Rectal smooth muscle tissue (tissue), 1 donor: ENCODE results near the gene ZNF593.
A peak's percentile ranks its signal among the peaks of the same experiment; 100 is the strongest.

Experiments
- H3K27ac ChIP-seq: one replicate; pipeline ENCODE4 v1.7.0; 2013; ENCODE audit warnings: low read depth, low read length, inconsistent platforms
- H3K27me3 ChIP-seq: one replicate; pipeline ENCODE4 v1.7.0; 2013; ENCODE audit warnings: low read length; ENCODE audit not compliant: control insufficient read depth, insufficient read depth
- H3K36me3 ChIP-seq: one replicate; pipeline ENCODE4 v1.7.0; 2013; ENCODE audit warnings: low read length; ENCODE audit not compliant: control insufficient read depth, insufficient read depth
- H3K4me1 ChIP-seq: one replicate; pipeline ENCODE4 v1.7.0; 2013; ENCODE audit warnings: low read length; ENCODE audit not compliant: control insufficient read depth, insufficient read depth
- H3K4me3 ChIP-seq: one replicate; pipeline ENCODE4 v1.7.0; 2013; ENCODE audit warnings: low read length
- H3K9ac ChIP-seq: one replicate; pipeline ENCODE4 v1.7.0; 2013; ENCODE audit warnings: low read length

ZNF593 gene

GRCh38 chr1:26166719-26167281 lies 2.9 kb upstream of the ZNF593 start:
- no peak overlapping the region for H3K4me3 ChIP-seq
- peaks cover 5% of the 10 kb centered on the region for H3K4me1 ChIP-seq
- no peaks in the 10 kb centered on the region for H3K36me3 ChIP-seq
- no peak overlapping the region for H3K9ac ChIP-seq
- H3K27ac ChIP-seq: no peak overlapping the region
- H3K27me3 ChIP-seq: no peaks in the 10 kb centered on the region

GRCh38 chr1:26168410-26169197 lies 1.1 kb upstream of the ZNF593 start, which contains the start of gene C1orf232:
Gene C1orf232 (minus strand): TSS chr1:26168963. CDS start chr1:26168499, 464 bp downstream.
- Histone ChIP-seq H3K36me3 (no peaks in the 10 kb centered on the region), H3K9ac (peak within 1 kb of the TSS; percentile 83), H3K4me3 (peak within 1 kb of the TSS; percentile 76), H3K27ac (peak within 1 kb of the TSS; percentile 56), H3K27me3 (no peaks in the 10 kb centered on the region), H3K4me1 (peaks cover 5% of the 10 kb centered on the region)

- H3K36me3 ChIP-seq: no peaks in the 10 kb centered on the region
- H3K27me3 ChIP-seq: no peaks in the 10 kb centered on the region
- H3K4me3 ChIP-seq: no peak overlapping the region
- peak overlapping the region; percentile 56 for H3K27ac ChIP-seq
- H3K4me1 ChIP-seq: peaks cover 5% of the 10 kb centered on the region
- H3K9ac ChIP-seq: no peak overlapping the region
These were observed 532 bp upstream of the ZNF593 start for GRCh38 chr1:26169198-26169554.

- peaks cover 5% of the 10 kb centered on the region for H3K4me1 ChIP-seq
- H3K27ac ChIP-seq: no peak overlapping the region
- H3K9ac ChIP-seq: no peak overlapping the region
- no peaks in the 10 kb centered on the region for H3K36me3 ChIP-seq
- H3K27me3 ChIP-seq: no peaks in the 10 kb centered on the region
- H3K4me3 ChIP-seq: peak overlapping the region; percentile 76
These were observed 739 bp downstream of the ZNF593 start for GRCh38 chr1:26170472-26170821.

- H3K4me3 ChIP-seq: peak within 1 kb of the TSS; percentile 76
- no peaks in the 10 kb centered on the region for H3K27me3 ChIP-seq
- H3K36me3 ChIP-seq: no peaks in the 10 kb centered on the region
- H3K4me1 ChIP-seq: peaks cover 5% of the 10 kb centered on the region
- H3K27ac ChIP-seq: no peak within 1 kb of the TSS
- H3K9ac ChIP-seq: no peak within 1 kb of the TSS
These were observed 1.7 kb downstream of the ZNF593 start, which contains the start of gene ZNF593OS for GRCh38 chr1:26171084-26172072. Gene ZNF593OS (minus strand): TSS chr1:26171832. CDS start chr1:26171661, 171 bp downstream.

GRCh38 chr1:26175346-26175745 lies 5.6 kb downstream of the ZNF593 start:
- Histone ChIP-seq H3K4me1 (peaks cover 3% of the 10 kb centered on the region), H3K27ac (no peak overlapping the region), H3K4me3 (no peak overlapping the region), H3K36me3 (no peaks in the 10 kb centered on the region), H3K27me3 (no peaks in the 10 kb centered on the region), H3K9ac (no peak overlapping the region)

- Histone ChIP-seq H3K27ac (no peak within 1 kb of the TSS), H3K9ac (no peak within 1 kb of the TSS), H3K4me3 (peak within 1 kb of the TSS; percentile 43), H3K36me3 (no peaks in the 10 kb centered on the region), H3K27me3 (no peaks in the 10 kb centered on the region), H3K4me1 (no peaks in the 10 kb centered on the region)
These were observed 7.5 kb downstream of the ZNF593 start, which contains the start of gene CNKSR1 for GRCh38 chr1:26177182-26177684. Gene CNKSR1 (plus strand): TSS chr1:26177491. CDS start chr1:26177548, 57 bp downstream.

GRCh38 chr1:26180010-26180506 lies 10.3 kb downstream of the ZNF593 start:
- Histone ChIP-seq H3K4me1 (no peaks in the 10 kb centered on the region), H3K27ac (no peak overlapping the region), H3K4me3 (no peak overlapping the region), H3K27me3 (no peaks in the 10 kb centered on the region), H3K9ac (no peak overlapping the region), H3K36me3 (no peaks in the 10 kb centered on the region)

GRCh38 chr1:26181586-26182382 lies 12.1 kb downstream of the ZNF593 start:
- Histone ChIP-seq H3K4me1 (no peaks in the 10 kb centered on the region), H3K9ac (no peak overlapping the region), H3K36me3 (no peaks in the 10 kb centered on the region), H3K4me3 (no peak overlapping the region), H3K27me3 (no peaks in the 10 kb centered on the region), H3K27ac (no peak overlapping the region)

- Histone ChIP-seq H3K27ac (no peak overlapping the region), H3K9ac (no peak overlapping the region), H3K36me3 (no peaks in the 10 kb centered on the region), H3K4me1 (no peaks in the 10 kb centered on the region), H3K27me3 (no peaks in the 10 kb centered on the region), H3K4me3 (no peak overlapping the region)
These were observed 12.6 kb downstream of the ZNF593 start for GRCh38 chr1:26182383-26182696.

- Histone ChIP-seq H3K4me3 (no peak overlapping the region), H3K36me3 (no peaks in the 10 kb centered on the region), H3K27me3 (no peaks in the 10 kb centered on the region), H3K27ac (no peak overlapping the region), H3K4me1 (no peaks in the 10 kb centered on the region), H3K9ac (no peak overlapping the region)
These were observed 14.4 kb downstream of the ZNF593 start for GRCh38 chr1:26184086-26184485.
